Measurements from ENCODE around the gene CAB39L. TPM values are rescaled to one million over a fixed set of nuclear protein-coding genes. Genes with fewer than 3 reads are reported as not detected.

CAB39L gene
- total RNA-seq, 4 donors from 2014 or later: 4.7 to 14.4 (median 8.7) TPM

- intact Hi-C loops (cut with DNase I; ENCODE audit: low total_unique reads) (loop anchor here (5.0 kb wide), 1 partner anchor 188 kb away; the partner anchor contains the start of gene PHF11), in situ Hi-C loops (cut with MboI; ENCODE audit: low sequenced_read_pairs in 4 of 4) (loop anchor here in 2 of 4 donors (5.0 to 10.0 kb wide), 3 partner anchors 126 to 298 kb away; no protein-coding TSS in a partner anchor)
- TF ChIP-seq, protein P1, sequence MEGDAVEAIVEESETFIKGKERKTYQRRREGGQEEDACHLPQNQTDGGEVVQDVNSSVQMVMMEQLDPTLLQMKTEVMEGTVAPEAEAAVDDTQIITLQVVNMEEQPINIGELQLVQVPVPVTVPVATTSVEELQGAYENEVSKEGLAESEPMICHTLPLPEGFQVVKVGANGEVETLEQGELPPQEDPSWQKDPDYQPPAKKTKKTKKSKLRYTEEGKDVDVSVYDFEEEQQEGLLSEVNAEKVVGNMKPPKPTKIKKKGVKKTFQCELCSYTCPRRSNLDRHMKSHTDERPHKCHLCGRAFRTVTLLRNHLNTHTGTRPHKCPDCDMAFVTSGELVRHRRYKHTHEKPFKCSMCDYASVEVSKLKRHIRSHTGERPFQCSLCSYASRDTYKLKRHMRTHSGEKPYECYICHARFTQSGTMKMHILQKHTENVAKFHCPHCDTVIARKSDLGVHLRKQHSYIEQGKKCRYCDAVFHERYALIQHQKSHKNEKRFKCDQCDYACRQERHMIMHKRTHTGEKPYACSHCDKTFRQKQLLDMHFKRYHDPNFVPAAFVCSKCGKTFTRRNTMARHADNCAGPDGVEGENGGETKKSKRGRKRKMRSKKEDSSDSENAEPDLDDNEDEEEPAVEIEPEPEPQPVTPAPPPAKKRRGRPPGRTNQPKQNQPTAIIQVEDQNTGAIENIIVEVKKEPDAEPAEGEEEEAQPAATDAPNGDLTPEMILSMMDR (IDR thresholded peaks at IDR 0.05 in 4 of 5, conservative IDR thresholded peaks at IDR 0.05 in 1 of 5): no peak
- TF ChIP-seq POLR2A (IDR thresholded peaks at IDR 0.05): no peak
- DNase-seq: peak in 1 of 2 donors; percentile 22
- Histone ChIP-seq H3K27ac (peak overlapping the region; percentile 64 to 74 (median 70)), H3K4me1 (peaks cover 20 to 24% of the 10 kb centered on the region in 2 donors), H3K4me3 (no peak overlapping the region), H3K27me3 (no peaks in the 10 kb centered on the region), H3K9me3 (no peaks in the 10 kb centered on the region), H3K36me3 (no peaks in the 10 kb centered on the region)
- ATAC-seq: no peak
These were observed 134.9 kb downstream of the CAB39L start for GRCh38 chr13:49308921-49309408.

- Histone ChIP-seq H3K9me3 (no peaks in the 10 kb centered on the region), H3K4me1 (peaks cover 20 to 24% of the 10 kb centered on the region in 2 donors), H3K27me3 (no peaks in the 10 kb centered on the region), H3K36me3 (no peaks in the 10 kb centered on the region), H3K27ac (peak overlapping the region; percentile 64 to 74 (median 70)), H3K4me3 (peak overlapping the region in 1 of 4 donors; percentile 27)
- in situ Hi-C loops (cut with MboI; ENCODE audit: low sequenced_read_pairs in 4 of 4): loop anchor here in 2 of 4 donors (5.0 to 10.0 kb wide), 3 partner anchors 127 to 299 kb away; no protein-coding TSS in a partner anchor
- peak; percentile 93 to 96 for ATAC-seq
- peak; percentile 80 to 85 for DNase-seq
- TF ChIP-seq, protein P1 (IDR thresholded peaks at IDR 0.05 in 4 of 5, conservative IDR thresholded peaks at IDR 0.05 in 1 of 5): no peak
- peak in 1 of 2 donors; percentile 26 for TF ChIP-seq POLR2A (IDR thresholded peaks at IDR 0.05)
- intact Hi-C loops (cut with DNase I; ENCODE audit: low total_unique reads): loop anchor here (5.0 kb wide), 1 partner anchor 189 kb away; the partner anchor contains the start of gene PHF11
These were observed 135.6 kb downstream of the CAB39L start for GRCh38 chr13:49308097-49308875.

- DNase-seq: peak in 1 of 2 donors; percentile 62
- Histone ChIP-seq H3K9me3 (no peaks in the 10 kb centered on the region), H3K4me1 (peaks cover 20 to 24% of the 10 kb centered on the region in 2 donors), H3K36me3 (no peaks in the 10 kb centered on the region), H3K4me3 (no peak overlapping the region), H3K27me3 (no peaks in the 10 kb centered on the region), H3K27ac (peak overlapping the region; percentile 64 to 74 (median 70))
- intact Hi-C loops (cut with DNase I; ENCODE audit: low total_unique reads): loop anchor here (5.0 kb wide), 1 partner anchor 190 kb away; the partner anchor contains the start of gene PHF11
- in situ Hi-C loops (cut with MboI; ENCODE audit: low sequenced_read_pairs in 4 of 4): loop anchor here in 2 of 4 donors (5.0 to 10.0 kb wide), 3 partner anchors 127 to 300 kb away; no protein-coding TSS in a partner anchor
- TF ChIP-seq POLR2A (IDR thresholded peaks at IDR 0.05): no peak
- TF ChIP-seq, protein P1 (IDR thresholded peaks at IDR 0.05 in 4 of 5, conservative IDR thresholded peaks at IDR 0.05 in 1 of 5): no peak
- peak; percentile 41 to 44 for ATAC-seq
These were observed 136.5 kb downstream of the CAB39L start for GRCh38 chr13:49307365-49307764.

GRCh38 chr13:49305792-49306425 lies 138.0 kb downstream of the CAB39L start:
- no peaks in the 10 kb centered on the region for H3K27me3 ChIP-seq
- peak in 1 of 2 donors; percentile 47 for DNase-seq
- no peak overlapping the region for H3K4me3 ChIP-seq
- H3K4me1 ChIP-seq: peaks cover 20 to 24% of the 10 kb centered on the region in 2 donors
- no peaks in the 10 kb centered on the region for H3K36me3 ChIP-seq
- intact Hi-C loops (cut with DNase I; ENCODE audit: low total_unique reads): loop anchor here (5.0 kb wide), 1 partner anchor 191 kb away; the partner anchor contains the start of gene PHF11
- ATAC-seq: no peak
- peak overlapping the region in 2 of 4 donors; percentile 23 to 27 for H3K27ac ChIP-seq
- in situ Hi-C loops (cut with MboI; ENCODE audit: low sequenced_read_pairs in 4 of 4): loop anchor here in 2 of 4 donors (5.0 to 10.0 kb wide), 3 partner anchors 129 to 301 kb away; no protein-coding TSS in a partner anchor
- TF ChIP-seq, protein P1 (IDR thresholded peaks at IDR 0.05 in 4 of 5, conservative IDR thresholded peaks at IDR 0.05 in 1 of 5): no peak
- TF ChIP-seq POLR2A (IDR thresholded peaks at IDR 0.05): no peak
- no peaks in the 10 kb centered on the region for H3K9me3 ChIP-seq
